Lower lobe of right lung (tissue), 2 donors: Measurements from ENCODE around the gene CAMK1G. TPM values are rescaled to one million over a fixed set of nuclear protein-coding genes. Genes with fewer than 3 reads are reported as not detected.
A peak's percentile ranks its signal among the peaks of the same experiment; 100 is the strongest.

Experiments used
- ATAC-seq, 2 donors: fragments of 200-7000 bp; cut with Tn5 transposase; one replicate each; pipeline ENCODE4 v1.9.1; 2020 to 2022; ENCODE audit warnings: mild to moderate bottlenecking in 2 of 2, moderate library complexity in 2 of 2
- DNase-seq: peaks from one replicate; pipeline ENCODE4 v3.0.0-alpha.2; 2020
- H3K27ac ChIP-seq: fragments of 200-600 bp; one replicate; pipeline ENCODE4 v1.8.0; 2022
- H3K27me3 ChIP-seq: fragments of 200-600 bp; one replicate; pipeline ENCODE4 v1.8.0; 2022; ENCODE audit warnings: low read depth
- H3K36me3 ChIP-seq: fragments of 200-600 bp; one replicate; pipeline ENCODE4 v1.8.0; 2022; ENCODE audit warnings: mild to moderate bottlenecking
- H3K4me1 ChIP-seq: fragments of 200-600 bp; one replicate; pipeline ENCODE4 v1.8.0; 2022
- H3K4me3 ChIP-seq: fragments of 200-600 bp; one replicate; pipeline ENCODE4 v1.8.0; 2022; ENCODE audit warnings: mild to moderate bottlenecking
- H3K9me3 ChIP-seq: fragments of 200-600 bp; one replicate; pipeline ENCODE4 v1.8.0; 2022
- CTCF ChIP-seq: fragments of 200-600 bp; IDR thresholded peaks from one replicate; pipeline ENCODE4 v1.8.0; 2022; ENCODE audit warnings: antibody characterized with exemption, mild to moderate bottlenecking
- intact Hi-C: fragments of 100-400 bp; cut with DNase I; formaldehyde crosslinking; loops from one replicate; pipeline ENCODE4 v1.11.0; 2022
- total RNA-seq: library from RNA; stranded (reverse); fragmentation: NEBNext Ultra II Directional; extraction: Animal tissue kit (Norgen Biotek cat#: 25700); gene quantifications from one replicate; pipeline ENCODE4 v1.2.1, GENCODE V29; 2021
- donor health status: DM: no; HTN: yes; CAD: no; lungs with severe emphysema.

Gene CAMK1G
- total RNA-seq, 1 donor from 2014 or later, result 0.56 TPM

DNA sequence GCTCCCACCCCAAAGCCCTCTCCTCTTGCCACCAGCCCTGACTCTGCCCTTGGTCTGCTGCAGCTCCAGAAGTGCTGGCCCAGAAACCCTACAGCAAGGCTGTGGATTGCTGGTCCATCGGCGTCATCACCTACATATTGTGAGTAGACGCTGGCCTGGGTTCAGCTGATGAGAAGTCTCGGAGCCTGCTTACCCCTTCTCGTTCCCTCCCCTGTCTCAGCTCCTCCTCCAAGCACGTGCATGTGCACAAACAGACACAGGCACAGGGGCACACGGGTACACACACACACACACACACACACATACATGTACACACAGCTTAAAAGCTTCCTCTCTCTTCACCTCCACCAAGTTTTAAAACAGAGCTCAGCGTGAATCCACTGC is 24.3 kb downstream of the CAMK1G start:
- DNase-seq, result no peak
- no peak for TF ChIP-seq CTCF

DNA sequence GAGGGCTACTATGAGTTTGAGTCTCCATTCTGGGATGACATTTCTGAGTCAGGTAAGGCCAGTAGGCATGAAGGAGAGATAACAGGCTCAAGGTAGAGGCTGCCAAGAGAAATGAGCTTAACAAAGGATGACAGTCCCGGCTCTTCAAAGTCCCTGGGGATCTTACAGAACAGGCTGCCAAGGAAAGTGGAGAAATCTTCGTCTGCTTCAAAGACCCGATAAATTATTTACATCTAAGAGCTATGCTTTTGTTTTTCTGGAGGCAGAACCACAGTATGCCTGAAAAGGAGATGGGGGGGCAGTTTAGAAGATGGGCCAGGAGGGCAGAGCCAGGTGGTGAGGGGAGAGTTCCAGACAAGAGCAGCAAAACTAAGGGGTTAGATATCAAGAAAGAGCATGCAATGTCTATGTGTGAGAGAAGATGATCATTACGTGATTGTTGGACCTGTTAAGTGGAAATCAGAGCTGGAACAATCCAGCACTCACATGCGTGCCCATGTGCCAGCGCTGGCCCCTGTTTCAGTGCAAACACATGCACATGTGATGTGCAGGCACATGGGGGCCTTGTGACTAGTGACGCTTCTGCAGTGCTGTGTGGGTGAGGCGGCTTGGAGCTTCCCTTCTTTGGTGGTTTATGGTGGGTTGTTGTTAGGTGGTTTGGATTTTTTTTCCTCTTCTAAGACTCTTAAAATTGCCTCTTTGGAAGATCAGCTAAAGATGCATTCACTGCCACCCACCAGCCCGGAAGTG is 25.7 kb downstream of the CAMK1G start:
- H3K27ac ChIP-seq, result no peak overlapping the region
- no peak for TF ChIP-seq CTCF
- H3K9me3 ChIP-seq, result no peaks in the 10 kb centered on the region
- H3K36me3 ChIP-seq, result no peaks in the 10 kb centered on the region
- no peaks in the 10 kb centered on the region for H3K4me1 ChIP-seq
- H3K4me3 ChIP-seq, result no peak overlapping the region
- no peak for ATAC-seq
- no peaks in the 10 kb centered on the region for H3K27me3 ChIP-seq
- DNase-seq, result no peak
- intact Hi-C loops, result no loop called here

More for the DNA sequence above, 24.3 kb downstream of the CAMK1G start:
- no peak overlapping the region for H3K4me3 ChIP-seq
- H3K9me3 ChIP-seq, result no peaks in the 10 kb centered on the region
- H3K27me3 ChIP-seq, result no peaks in the 10 kb centered on the region
- H3K36me3 ChIP-seq, result no peaks in the 10 kb centered on the region
- H3K4me1 ChIP-seq, result no peaks in the 10 kb centered on the region
- H3K27ac ChIP-seq, result no peak overlapping the region
- ATAC-seq, result no peak
- intact Hi-C loops, result no loop called here

- no peak for ATAC-seq
- Histone ChIP-seq H3K27me3 (no peaks in the 10 kb centered on the region), H3K9me3 (no peaks in the 10 kb centered on the region), H3K27ac (no peak overlapping the region), H3K36me3 (no peaks in the 10 kb centered on the region), H3K4me3 (no peak overlapping the region), H3K4me1 (no peaks in the 10 kb centered on the region)
- intact Hi-C loops, result no loop called here
- TF ChIP-seq CTCF, result no peak
- no peak for DNase-seq
Observed at GRCh38 chr1:209609791-209610630, 26.5 kb downstream of the CAMK1G start.

DNA sequence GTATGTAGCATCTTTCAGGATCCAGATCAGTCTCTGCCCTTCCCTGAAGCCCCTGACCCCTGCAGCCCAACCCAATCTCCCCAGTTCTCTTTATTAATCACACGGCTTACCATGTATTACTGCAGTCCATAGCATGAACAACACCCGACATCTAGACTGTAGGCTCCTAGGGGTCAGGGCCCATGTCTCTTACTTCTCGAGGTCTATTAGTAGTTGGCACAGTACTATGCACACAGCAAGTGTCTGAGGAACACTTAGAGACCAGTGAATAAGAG is 27.1 kb downstream of the CAMK1G start:
- intact Hi-C loops, result no loop called here
- Histone ChIP-seq H3K9me3 (no peaks in the 10 kb centered on the region), H3K27ac (no peak overlapping the region), H3K36me3 (peaks cover 4% of the 10 kb centered on the region), H3K27me3 (no peaks in the 10 kb centered on the region), H3K4me1 (no peaks in the 10 kb centered on the region), H3K4me3 (no peak overlapping the region)
- TF ChIP-seq CTCF, result no peak
- ATAC-seq (no peak), DNase-seq (no peak)

- ATAC-seq (peak; percentile 9 to 15), DNase-seq (no peak)
- H3K27ac ChIP-seq, result no peak overlapping the region
- H3K4me1 ChIP-seq, result no peaks in the 10 kb centered on the region
- no peak overlapping the region for H3K4me3 ChIP-seq
- no peaks in the 10 kb centered on the region for H3K9me3 ChIP-seq
- H3K27me3 ChIP-seq, result no peaks in the 10 kb centered on the region
- intact Hi-C loops, result no loop called here
- H3K36me3 ChIP-seq, result peaks cover 8% of the 10 kb centered on the region
- TF ChIP-seq CTCF, result no peak
Observed at GRCh38 chr1:209611771-209612570, 28.5 kb downstream of the CAMK1G start.
